HG02870 (cell line): ENCODE results near the gene BRD3.

Experiments used
- ATAC-seq: cut with Tn5 transposase; IDR thresholded peaks from one replicate; pipeline ENCODE4 v1.9.1; 2021; ENCODE audit warnings: mild to moderate bottlenecking, moderate library complexity; ENCODE audit not compliant: unreplicated experiment

BRD3 gene

DNA sequence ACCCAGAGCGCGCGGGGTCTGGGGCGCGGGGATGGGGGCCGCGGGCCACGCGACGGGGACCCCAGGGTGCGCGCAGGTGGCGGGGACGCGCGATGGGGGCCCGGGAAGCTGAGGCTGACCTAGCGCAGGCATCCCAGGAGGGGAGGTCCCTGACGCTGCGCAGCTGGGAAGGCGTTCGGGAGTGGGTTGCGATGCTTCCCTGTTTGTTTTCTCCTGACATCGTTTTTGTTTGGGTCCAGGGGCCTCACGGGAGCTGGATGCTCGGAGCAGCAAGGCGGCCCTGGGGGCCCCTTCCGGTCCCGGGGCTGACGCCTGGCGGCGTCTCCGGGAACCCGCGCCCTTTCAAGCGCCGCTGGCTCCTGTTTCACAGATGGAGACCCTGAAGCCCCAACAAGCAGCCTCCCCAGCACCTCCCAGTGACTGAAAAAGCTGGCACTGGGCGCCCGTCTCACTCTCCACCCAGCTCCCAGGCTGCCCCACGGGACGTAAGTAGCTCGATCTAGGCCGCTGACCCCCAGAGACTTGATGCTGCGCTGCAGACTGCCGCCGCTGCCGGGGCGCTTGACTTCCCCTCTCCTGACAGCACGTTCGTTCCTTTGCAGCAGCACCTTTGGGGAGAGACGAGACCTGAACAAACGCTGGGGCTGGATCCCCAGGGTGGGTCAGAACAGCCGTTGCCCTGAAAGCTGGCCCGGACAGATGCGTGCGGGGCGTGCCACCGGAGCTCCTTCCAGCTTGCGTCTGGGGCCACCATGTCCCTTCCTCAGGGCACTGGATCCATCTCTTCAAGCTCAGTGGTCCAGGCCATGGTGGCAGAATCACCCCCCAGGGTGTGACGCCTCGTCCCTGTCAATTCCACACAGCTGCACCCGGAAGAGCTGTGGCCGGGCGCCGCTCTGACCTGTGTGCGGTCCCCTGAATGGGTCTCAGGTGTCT lies 42.0 kb downstream of the BRD3 start:
- ATAC-seq: peak; percentile 33

GRCh38 chr9:134024828-134025605 lies 42.8 kb downstream of the BRD3 start, which contains the start of gene BRD3OS:
BRD3OS (plus strand) TSS chr9:134025481; CDS start chr9:134026748, 1,267 bp downstream.
- ATAC-seq: peak; percentile 88

DNA sequence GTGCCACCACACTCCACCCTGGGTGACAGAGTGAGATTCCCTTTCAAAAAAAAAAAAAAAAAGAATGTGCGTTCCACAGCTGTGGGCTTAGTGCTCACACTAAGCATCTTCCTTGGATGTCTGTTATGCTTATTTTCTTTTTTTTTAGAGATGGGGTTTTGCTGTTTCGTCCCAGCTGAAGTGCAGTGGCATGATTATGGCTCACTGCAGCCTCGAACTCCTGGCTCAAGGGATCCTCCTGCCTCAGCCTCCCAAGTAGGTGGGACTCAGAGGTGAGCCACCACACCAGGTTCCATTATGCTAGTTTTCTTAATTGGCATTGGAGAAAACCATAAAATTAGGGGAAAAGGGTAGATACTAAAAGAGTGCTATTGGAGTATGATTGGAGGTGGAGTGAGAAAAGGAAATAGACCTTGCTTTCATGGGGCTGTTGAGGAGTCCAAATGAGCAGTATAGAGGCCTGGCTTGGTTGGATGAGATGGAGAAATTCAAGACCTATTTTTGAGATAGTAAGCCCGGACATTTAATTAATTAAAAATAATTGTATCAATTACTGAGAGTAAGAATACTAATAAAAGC lies 43.5 kb downstream of the BRD3 start:
- no peak for ATAC-seq

DNA sequence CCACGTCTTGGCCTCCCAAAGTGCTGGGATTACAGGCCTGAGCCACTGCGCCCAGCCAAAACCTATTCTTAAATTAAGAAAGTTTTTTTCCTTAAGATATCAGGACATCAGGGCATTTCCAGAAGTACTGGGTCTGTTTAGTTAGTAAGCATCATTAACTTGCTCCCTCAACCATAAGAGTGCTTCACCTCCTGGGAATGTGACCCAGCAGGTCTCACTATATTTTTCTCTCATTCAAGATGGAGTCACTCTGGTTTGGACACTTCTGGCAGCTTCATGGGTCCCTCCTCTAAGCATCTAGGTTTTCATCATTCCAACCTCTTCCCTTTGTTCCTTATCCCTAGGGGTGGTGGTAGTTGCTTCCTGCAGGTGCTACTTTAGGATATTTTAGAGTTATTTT lies 52.9 kb downstream of the BRD3 start:
- no peak for ATAC-seq

GRCh38 chr9:134011401-134011800 lies 56.4 kb downstream of the BRD3 start:
- ATAC-seq: no peak

- ATAC-seq: no peak
Observed at GRCh38 chr9:134010310-134011173, 57.3 kb downstream of the BRD3 start.

DNA sequence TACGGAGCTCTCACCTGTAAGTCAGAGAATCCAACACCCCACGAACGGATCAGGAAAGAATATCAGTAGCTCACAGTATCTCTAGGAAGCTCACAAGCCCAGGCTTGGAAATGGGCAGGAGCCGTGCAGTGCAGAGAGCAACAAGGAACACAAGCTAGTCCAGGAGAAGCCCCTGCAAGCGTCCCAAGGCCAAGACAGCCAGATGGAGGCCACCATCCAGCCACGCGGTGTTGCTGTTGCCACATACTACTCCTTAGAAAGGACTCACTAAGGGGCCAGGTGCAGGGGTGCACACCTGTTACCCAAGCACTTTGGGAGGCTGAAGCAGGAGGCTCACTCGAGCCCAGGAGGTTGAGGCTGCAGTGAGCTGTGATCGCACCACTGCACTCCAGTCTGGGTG lies 60.3 kb downstream of the BRD3 start:
- ATAC-seq: no peak

DNA sequence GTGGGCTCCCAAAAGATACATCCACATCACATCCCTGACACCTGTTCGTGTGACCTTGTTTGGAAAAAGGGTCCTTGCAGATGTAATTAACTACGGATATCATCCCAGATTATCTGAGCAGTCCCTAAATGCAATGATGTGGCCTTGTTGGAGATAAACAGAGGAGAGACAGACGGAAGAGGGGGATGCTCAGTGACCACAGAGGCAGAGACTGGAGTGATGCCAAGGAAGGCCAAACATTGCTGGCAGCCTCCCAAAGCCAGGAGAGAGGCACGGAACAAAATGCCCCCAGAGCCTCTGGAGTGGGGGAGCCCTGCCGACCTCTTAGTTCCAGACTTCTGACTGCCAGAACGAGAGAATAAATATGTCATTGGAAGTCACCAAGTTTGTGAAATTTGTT lies 60.7 kb downstream of the BRD3 start:
- no peak for ATAC-seq

- no peak for ATAC-seq
Observed at GRCh38 chr9:134005381-134005780, 62.4 kb downstream of the BRD3 start.

GRCh38 chr9:134004881-134005280 lies 62.9 kb downstream of the BRD3 start:
- no peak for ATAC-seq

DNA sequence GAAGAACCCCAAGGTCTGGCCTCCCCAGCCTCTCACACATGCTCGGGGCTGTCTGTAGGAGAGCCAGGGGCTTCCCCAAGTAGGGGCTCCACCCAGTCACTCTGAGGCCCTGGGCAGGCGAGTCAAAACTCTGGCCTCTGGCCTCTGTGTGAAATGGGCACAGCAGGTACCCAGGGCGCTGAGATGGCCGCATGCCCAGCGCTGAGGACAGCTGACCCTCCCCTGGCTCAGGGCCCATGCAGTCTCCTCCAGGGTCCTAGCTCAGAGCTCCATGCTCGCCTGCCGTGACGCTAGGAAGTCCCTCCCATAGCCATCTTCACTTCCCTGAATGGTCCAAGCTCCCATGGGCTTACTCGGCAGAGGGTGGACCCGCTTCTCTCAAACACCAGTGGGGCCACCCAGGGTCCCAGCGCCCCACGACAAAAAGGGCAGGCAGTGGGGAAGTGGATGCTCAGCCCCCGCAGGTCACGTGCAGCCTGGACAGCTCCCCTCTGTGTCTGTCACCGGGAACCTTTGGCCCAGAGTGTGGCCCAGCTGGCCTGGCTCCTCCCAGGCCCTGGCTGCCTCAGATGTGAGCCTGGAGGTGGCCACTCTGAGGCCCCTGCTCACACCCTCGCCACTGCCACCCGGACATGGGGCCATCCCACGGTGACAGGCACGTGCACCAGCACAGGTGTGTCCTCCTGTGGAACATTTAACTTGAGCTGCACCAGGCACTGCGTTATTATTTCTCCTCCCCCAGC lies 63.5 kb downstream of the BRD3 start:
- no peak for ATAC-seq

DNA sequence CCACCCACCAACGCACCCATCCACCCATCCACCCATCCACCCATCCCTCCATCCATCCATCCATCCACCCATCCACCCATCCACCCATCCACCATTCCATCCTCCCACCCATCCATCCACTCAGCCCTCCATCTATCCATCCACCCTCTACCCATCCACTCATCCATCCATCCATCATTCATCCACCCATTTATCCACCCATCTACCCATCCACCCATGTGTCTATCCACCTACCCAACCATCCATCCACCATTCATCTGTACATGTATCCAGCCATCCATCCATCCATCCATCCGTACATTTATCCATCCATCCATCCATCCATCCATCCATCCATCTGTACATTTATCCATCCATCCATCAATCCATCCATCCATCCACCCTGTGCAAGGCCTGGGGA lies 64.6 kb downstream of the BRD3 start:
- ATAC-seq: no peak

GRCh38 chr9:134002796-134003195 lies 65.0 kb downstream of the BRD3 start:
- no peak for ATAC-seq

GRCh38 chr9:133999851-134000265 lies 68.0 kb downstream of the BRD3 start:
- ATAC-seq: no peak

GRCh38 chr9:133998915-133999595 lies 68.8 kb downstream of the BRD3 start:
- no peak for ATAC-seq

DNA sequence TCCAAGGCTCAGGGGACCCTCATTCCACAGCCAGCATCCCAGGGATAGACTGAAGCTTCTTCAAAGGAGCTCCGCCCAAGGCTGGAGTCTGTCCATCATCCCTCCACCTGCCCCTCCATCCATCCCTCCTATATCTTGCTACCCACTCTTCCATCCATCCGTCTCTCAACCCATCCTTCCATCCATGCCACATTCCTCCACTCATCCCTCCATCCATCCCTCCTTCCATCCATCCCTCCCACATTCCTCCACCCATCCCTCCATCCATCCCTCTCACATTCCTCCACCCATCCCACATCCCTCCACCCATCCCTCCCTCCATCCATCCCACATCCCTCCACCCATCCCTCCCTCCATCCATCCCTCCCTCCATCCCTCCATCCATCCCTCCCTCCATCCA lies 70.2 kb downstream of the BRD3 start:
- no peak for ATAC-seq

GRCh38 chr9:133996531-133997520 lies 71.0 kb downstream of the BRD3 start:
- ATAC-seq: no peak
